Measurements from ENCODE around the gene CTBP1.
"Not testable (repeated sequence)": the region's sequence is repeated elsewhere in the genome, so short reads cannot be mapped to it uniquely, and the experiment has no call there.

CTBP1 gene

GRCh38 chr4:1294891-1295290, 46.0 kb upstream of the CTBP1 start:
- 86% methylated on average over 8 of the region's 10 CpGs for WGBS (ENCODE audit: insufficient coverage)
- peaks cover 7 to 42% (median 23%) of the 10 kb centered on the region in 4 experiments for H3K36me3 ChIP-seq (ENCODE audit: control insufficient read depth in 4 of 4, insufficient read depth in 4 of 4, low read length in 3 of 4)
- H3K27ac ChIP-seq (ENCODE audit: insufficient read depth in 1 of 2, low read depth in 1 of 2, low read length in 2 of 2, poor library complexity in 1 of 2, severe bottlenecking in 2 of 2): no peak overlapping the region
- ChIA-PET CTCF (interaction anchor here (0.6 to 1.0 kb wide), 2 partner anchors 52 to 620 kb away, joined by 3 to 4 read pairs; partner anchors contain the start of gene UVSSA), POLR2A (no interaction called here)
- peaks cover 3 to 26% (median 16%) of the 10 kb centered on the region in 4 experiments for H3K4me1 ChIP-seq (ENCODE audit: control extremely low read depth in 1 of 4, control insufficient read depth in 4 of 4, insufficient read depth in 4 of 4, low read length in 3 of 4)
- H3K27me3 ChIP-seq (replicated peaks in 2 of 5; ENCODE audit: control insufficient read depth in 4 of 5, insufficient read depth in 5 of 5, low read length in 4 of 5): no peaks in the 10 kb centered on the region
- no peak for DNase-seq
- H3K9me3 ChIP-seq (ENCODE audit: control extremely low read depth in 1 of 5, control insufficient read depth in 4 of 5, insufficient read depth in 2 of 5, low read depth in 1 of 5, low read length in 4 of 5): no peaks in the 10 kb centered on the region
- no peak overlapping the region for H3K4me3 ChIP-seq (ENCODE audit: control insufficient read depth in 1 of 7, extremely low read depth in 1 of 7, insufficient read depth in 4 of 7, low read depth in 2 of 7, low read length in 6 of 7)

DNA sequence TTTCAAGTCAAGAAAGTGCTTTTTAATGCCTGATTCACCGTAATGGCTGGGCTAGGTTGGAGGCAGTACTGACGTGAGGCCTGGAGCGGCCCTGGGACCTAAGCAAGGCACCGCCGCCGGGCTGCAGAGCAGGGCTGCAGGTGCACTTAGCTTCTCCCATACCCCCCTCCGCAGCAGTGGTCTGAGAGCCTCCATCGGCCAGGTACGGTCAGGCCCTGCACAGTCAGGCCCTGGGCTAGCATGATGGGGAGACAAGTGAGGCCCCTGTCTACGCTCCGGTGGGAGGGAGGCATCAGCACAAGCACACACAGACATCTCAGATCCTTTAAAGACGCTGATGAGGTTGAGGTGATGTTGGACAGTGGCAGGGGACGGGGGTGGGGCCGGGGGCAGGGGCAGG, 45.5 kb upstream of the CTBP1 start:
- POLR2A ChIA-PET: no interaction called here
- Histone ChIP-seq H3K4me1 (ENCODE audit: control extremely low read depth in 1 of 4, control insufficient read depth in 4 of 4, insufficient read depth in 4 of 4, low read length in 3 of 4) (peaks cover 3 to 26% (median 16%) of the 10 kb centered on the region in 4 experiments), H3K4me3 (ENCODE audit: control insufficient read depth in 1 of 7, extremely low read depth in 1 of 7, insufficient read depth in 4 of 7, low read depth in 2 of 7, low read length in 6 of 7) (no peak overlapping the region), H3K9me3 (ENCODE audit: control extremely low read depth in 1 of 5, control insufficient read depth in 4 of 5, insufficient read depth in 2 of 5, low read depth in 1 of 5, low read length in 4 of 5) (no peaks in the 10 kb centered on the region), H3K27me3 (replicated peaks in 2 of 5; ENCODE audit: control insufficient read depth in 4 of 5, insufficient read depth in 5 of 5, low read length in 4 of 5) (no peaks in the 10 kb centered on the region), H3K27ac (ENCODE audit: insufficient read depth in 1 of 2, low read depth in 1 of 2, low read length in 2 of 2, poor library complexity in 1 of 2, severe bottlenecking in 2 of 2) (peak overlapping the region in 1 of 2 experiments; percentile 25), H3K36me3 (ENCODE audit: control insufficient read depth in 4 of 4, insufficient read depth in 4 of 4, low read length in 3 of 4) (peaks cover 7 to 37% (median 21%) of the 10 kb centered on the region in 4 experiments)
- DNase-seq: no peak
- 100% methylated on average over 6 of the region's 14 CpGs for WGBS (ENCODE audit: insufficient coverage)
- CTCF ChIA-PET: interaction anchor here (1.0 kb wide), 1 partner anchor 52 kb away, joined by 3 read pairs; the partner anchor contains the start of gene UVSSA

DNA sequence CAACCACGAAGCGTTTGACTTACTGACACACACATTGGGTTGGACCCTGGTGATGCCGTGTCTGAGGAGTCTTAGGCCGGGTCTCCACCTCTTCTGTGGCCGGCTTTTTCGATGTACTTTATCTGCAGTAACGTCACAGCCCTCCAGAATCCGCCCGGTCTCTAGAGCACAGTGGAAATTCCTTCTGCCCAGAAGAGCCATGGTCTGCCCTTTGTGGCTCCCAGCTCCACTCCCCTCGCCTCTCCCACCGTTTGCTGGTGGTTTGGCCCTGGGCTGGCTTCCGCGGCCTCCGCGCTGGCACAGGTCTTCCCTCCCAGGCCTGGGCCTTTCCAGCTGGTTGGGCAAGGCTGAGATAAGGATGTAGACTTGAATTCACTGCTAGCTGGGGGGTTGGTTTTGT, 45.1 kb upstream of the CTBP1 start:
- POLR2A ChIA-PET: no interaction called here
- Histone ChIP-seq H3K27me3 (replicated peaks in 2 of 5; ENCODE audit: control insufficient read depth in 4 of 5, insufficient read depth in 5 of 5, low read length in 4 of 5) (no peaks in the 10 kb centered on the region), H3K4me3 (ENCODE audit: control insufficient read depth in 1 of 7, extremely low read depth in 1 of 7, insufficient read depth in 4 of 7, low read depth in 2 of 7, low read length in 6 of 7) (no peak overlapping the region), H3K36me3 (ENCODE audit: control insufficient read depth in 4 of 4, insufficient read depth in 4 of 4, low read length in 3 of 4) (peaks cover 5 to 33% (median 16%) of the 10 kb centered on the region in 4 experiments), H3K27ac (ENCODE audit: insufficient read depth in 1 of 2, low read depth in 1 of 2, low read length in 2 of 2, poor library complexity in 1 of 2, severe bottlenecking in 2 of 2) (peak overlapping the region in 1 of 2 experiments; percentile 25), H3K4me1 (ENCODE audit: control extremely low read depth in 1 of 4, control insufficient read depth in 4 of 4, insufficient read depth in 4 of 4, low read length in 3 of 4) (peaks cover 3 to 30% (median 17%) of the 10 kb centered on the region in 4 experiments), H3K9me3 (ENCODE audit: control extremely low read depth in 1 of 5, control insufficient read depth in 4 of 5, insufficient read depth in 2 of 5, low read depth in 1 of 5, low read length in 4 of 5) (no peaks in the 10 kb centered on the region)
- CTCF ChIA-PET: interaction anchor here (1.0 kb wide), 1 partner anchor 53 kb away, joined by 3 read pairs; the partner anchor contains the start of gene UVSSA
- peak in 2 of 3 donors; percentile 28 to 42 for DNase-seq
- 93% methylated on average over 12 of the region's 15 CpGs for WGBS (ENCODE audit: insufficient coverage)

DNA sequence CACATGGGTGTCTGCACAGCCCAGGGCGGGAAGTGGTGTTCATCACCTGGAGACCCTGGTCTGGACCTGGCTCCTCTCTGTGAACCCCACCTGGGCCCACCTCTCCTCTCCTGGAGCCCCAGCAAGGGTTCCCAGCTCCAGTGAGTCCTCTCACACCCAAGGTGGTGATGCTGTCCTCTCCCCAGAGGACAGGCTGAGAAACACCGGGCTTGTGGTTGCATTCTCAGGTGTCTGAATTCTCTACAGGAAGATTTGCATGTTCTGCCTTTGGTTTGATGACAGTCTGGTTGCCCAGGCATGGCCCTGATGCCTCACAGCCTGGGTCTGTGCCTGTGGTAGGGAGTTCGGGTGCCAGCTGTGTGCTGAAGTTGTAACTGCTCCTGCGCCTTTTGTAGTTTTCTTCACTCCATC, 44.6 kb upstream of the CTBP1 start:
- Histone ChIP-seq H3K4me3 (ENCODE audit: control insufficient read depth in 1 of 7, extremely low read depth in 1 of 7, insufficient read depth in 4 of 7, low read depth in 2 of 7, low read length in 6 of 7) (no peak overlapping the region), H3K9me3 (ENCODE audit: control extremely low read depth in 1 of 5, control insufficient read depth in 4 of 5, insufficient read depth in 2 of 5, low read depth in 1 of 5, low read length in 4 of 5) (no peaks in the 10 kb centered on the region), H3K4me1 (ENCODE audit: control extremely low read depth in 1 of 4, control insufficient read depth in 4 of 4, insufficient read depth in 4 of 4, low read length in 3 of 4) (peaks cover 3 to 34% (median 19%) of the 10 kb centered on the region in 4 experiments), H3K27ac (ENCODE audit: insufficient read depth in 1 of 2, low read depth in 1 of 2, low read length in 2 of 2, poor library complexity in 1 of 2, severe bottlenecking in 2 of 2) (peak overlapping the region in 1 of 2 experiments; percentile 25), H3K27me3 (replicated peaks in 2 of 5; ENCODE audit: control insufficient read depth in 4 of 5, insufficient read depth in 5 of 5, low read length in 4 of 5) (no peaks in the 10 kb centered on the region), H3K36me3 (ENCODE audit: control insufficient read depth in 4 of 4, insufficient read depth in 4 of 4, low read length in 3 of 4) (peaks cover 5 to 32% (median 15%) of the 10 kb centered on the region in 4 experiments)
- 100% methylated on average over 3 of the region's 4 CpGs for WGBS (ENCODE audit: insufficient coverage)
- ChIA-PET POLR2A (no interaction called here), CTCF (no interaction called here)
- no peak for DNase-seq

DNA sequence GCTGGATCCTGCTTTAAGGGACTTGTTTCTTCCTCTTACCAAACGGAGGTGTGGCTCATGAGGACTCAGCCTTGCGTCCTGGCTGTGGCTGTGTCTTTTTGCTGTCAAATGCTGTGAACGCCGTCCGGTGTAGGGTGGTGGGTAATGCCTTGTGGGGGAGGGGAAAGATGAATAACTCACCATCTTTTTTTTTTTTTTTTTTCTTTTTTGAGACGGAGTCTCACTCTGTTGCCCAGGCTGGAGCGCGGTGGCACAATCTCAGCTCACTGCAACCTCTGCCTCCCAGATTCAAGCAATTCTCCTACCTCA, 43.7 kb upstream of the CTBP1 start:
- H3K4me3 ChIP-seq (ENCODE audit: control insufficient read depth in 1 of 7, extremely low read depth in 1 of 7, insufficient read depth in 4 of 7, low read depth in 2 of 7, low read length in 6 of 7); H3K9me3 ChIP-seq (ENCODE audit: control extremely low read depth in 1 of 5, control insufficient read depth in 4 of 5, insufficient read depth in 2 of 5, low read depth in 1 of 5, low read length in 4 of 5); H3K27me3 ChIP-seq (replicated peaks in 2 of 5; ENCODE audit: control insufficient read depth in 4 of 5, insufficient read depth in 5 of 5, low read length in 4 of 5); DNase-seq; H3K27ac ChIP-seq (ENCODE audit: insufficient read depth in 1 of 2, low read depth in 1 of 2, low read length in 2 of 2, poor library complexity in 1 of 2, severe bottlenecking in 2 of 2): not testable (repeated sequence)
- 86% methylated on average over 1 of the region's 8 CpGs for WGBS (ENCODE audit: insufficient coverage)
- Histone ChIP-seq H3K4me1 (ENCODE audit: control extremely low read depth in 1 of 4, control insufficient read depth in 4 of 4, insufficient read depth in 4 of 4, low read length in 3 of 4) (peaks cover 3 to 35% (median 20%) of the 10 kb centered on the region in 4 experiments), H3K36me3 (ENCODE audit: control insufficient read depth in 4 of 4, insufficient read depth in 4 of 4, low read length in 3 of 4) (peaks cover 5 to 23% (median 10%) of the 10 kb centered on the region in 4 experiments)
- POLR2A ChIA-PET: interaction anchor here (0.6 kb wide), 2 partner anchors 16 to 44 kb away, joined by 3 to 4 read pairs; no protein-coding TSS in a partner anchor
- CTCF ChIA-PET: interaction anchor here (0.7 to 1.5 kb wide), 3 partner anchors 17 to 359 kb away, joined by 3 read pairs; partner anchors contain the start of gene UVSSA

DNA sequence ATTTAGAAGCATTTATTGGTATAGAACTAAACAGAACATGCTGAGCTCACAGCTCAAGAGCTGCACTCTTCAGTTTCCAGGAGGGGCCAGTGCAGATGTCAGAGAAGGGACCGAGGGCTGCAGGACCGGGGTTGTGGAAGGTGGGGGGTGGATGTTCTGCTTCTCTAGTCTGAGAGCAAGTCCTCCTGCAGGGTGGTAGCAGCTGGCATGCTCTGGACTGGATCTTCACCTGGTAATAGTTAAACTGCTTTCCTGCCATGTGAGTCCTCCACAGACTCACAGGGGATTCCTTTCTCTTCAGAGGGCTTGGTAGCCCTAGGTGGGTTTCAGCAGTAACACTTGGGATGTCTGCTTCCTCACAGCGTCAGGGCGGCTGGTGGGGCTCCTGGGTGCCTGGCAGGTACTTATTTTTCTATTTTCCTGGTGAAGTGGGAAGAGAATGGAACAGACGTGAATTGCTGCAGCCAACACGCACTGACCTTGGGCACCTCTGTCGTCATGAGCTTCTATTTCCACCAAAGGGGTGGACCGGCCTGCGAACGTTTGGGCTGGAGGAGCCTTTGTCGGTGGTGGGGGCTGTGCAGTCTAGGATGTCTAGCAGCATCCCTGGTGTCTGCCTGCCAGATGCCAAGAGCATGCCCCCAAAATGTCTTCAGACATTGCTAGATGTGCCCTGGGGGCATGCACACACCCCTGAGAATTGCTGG, 43.2 kb upstream of the CTBP1 start:
- no peaks in the 10 kb centered on the region for H3K27me3 ChIP-seq (replicated peaks in 2 of 5; ENCODE audit: control insufficient read depth in 4 of 5, insufficient read depth in 5 of 5, low read length in 4 of 5)
- no peak overlapping the region for H3K27ac ChIP-seq (ENCODE audit: insufficient read depth in 1 of 2, low read depth in 1 of 2, low read length in 2 of 2, poor library complexity in 1 of 2, severe bottlenecking in 2 of 2)
- peaks cover 3 to 35% (median 20%) of the 10 kb centered on the region in 4 experiments for H3K4me1 ChIP-seq (ENCODE audit: control extremely low read depth in 1 of 4, control insufficient read depth in 4 of 4, insufficient read depth in 4 of 4, low read length in 3 of 4)
- peak overlapping the region in 1 of 7 experiments; percentile 2 for H3K4me3 ChIP-seq (ENCODE audit: control insufficient read depth in 1 of 7, extremely low read depth in 1 of 7, insufficient read depth in 4 of 7, low read depth in 2 of 7, low read length in 6 of 7)
- ChIA-PET CTCF (interaction anchor here (1.3 to 1.5 kb wide), 2 partner anchors 17 to 55 kb away, joined by 3 read pairs; partner anchors contain the start of gene UVSSA), POLR2A (interaction anchor here (0.6 kb wide), 2 partner anchors 16 to 44 kb away, joined by 3 to 4 read pairs; no protein-coding TSS in a partner anchor)
- peaks cover 2 to 18% (median 7%) of the 10 kb centered on the region in 4 experiments for H3K36me3 ChIP-seq (ENCODE audit: control insufficient read depth in 4 of 4, insufficient read depth in 4 of 4, low read length in 3 of 4)
- no peaks in the 10 kb centered on the region for H3K9me3 ChIP-seq (ENCODE audit: control extremely low read depth in 1 of 5, control insufficient read depth in 4 of 5, insufficient read depth in 2 of 5, low read depth in 1 of 5, low read length in 4 of 5)
- WGBS (ENCODE audit: insufficient coverage): 90% methylated on average over 10 of the region's 11 CpGs
- DNase-seq: no peak

GRCh38 chr4:1291091-1291490, 42.2 kb upstream of the CTBP1 start:
- ChIA-PET POLR2A (no interaction called here), CTCF (interaction anchor here (1.1 kb wide), 1 partner anchor 18 kb away, joined by 3 read pairs; no protein-coding TSS in a partner anchor)
- peak overlapping the region in 6 of 7 experiments; percentile 85 to 96 (median 88) for H3K4me3 ChIP-seq (ENCODE audit: control insufficient read depth in 1 of 7, extremely low read depth in 1 of 7, insufficient read depth in 4 of 7, low read depth in 2 of 7, low read length in 6 of 7)
- H3K27me3 ChIP-seq (replicated peaks in 2 of 5; ENCODE audit: control insufficient read depth in 4 of 5, insufficient read depth in 5 of 5, low read length in 4 of 5): no peaks in the 10 kb centered on the region
- peak overlapping the region in 1 of 2 experiments; percentile 87 for H3K27ac ChIP-seq (ENCODE audit: insufficient read depth in 1 of 2, low read depth in 1 of 2, low read length in 2 of 2, poor library complexity in 1 of 2, severe bottlenecking in 2 of 2)
- peaks cover 0 to 12% (median 0%) of the 10 kb centered on the region in 4 experiments for H3K36me3 ChIP-seq (ENCODE audit: control insufficient read depth in 4 of 4, insufficient read depth in 4 of 4, low read length in 3 of 4)
- no peak for DNase-seq
- H3K9me3 ChIP-seq (ENCODE audit: control extremely low read depth in 1 of 5, control insufficient read depth in 4 of 5, insufficient read depth in 2 of 5, low read depth in 1 of 5, low read length in 4 of 5): peaks cover 0 to 5% (median 3%) of the 10 kb centered on the region in 5 experiments
- WGBS (ENCODE audit: insufficient coverage): 91% methylated on average over 7 of the region's 9 CpGs
- H3K4me1 ChIP-seq (ENCODE audit: control extremely low read depth in 1 of 4, control insufficient read depth in 4 of 4, insufficient read depth in 4 of 4, low read length in 3 of 4): peaks cover 3 to 35% (median 20%) of the 10 kb centered on the region in 4 experiments
